PC-3 (cell line): ENCODE measurements around the gene ARSG. TPM values are rescaled to one million over a fixed set of nuclear protein-coding genes. Genes with fewer than 3 reads are reported as not detected.

ENCODE experiments used
- ATAC-seq: fragments of 200-7000 bp; cut with Tn5 transposase; 2 replicates; pipeline ENCODE4 v1.9.1; 2020; ENCODE audit warnings: mild to moderate bottlenecking, moderate library complexity
- BruUV-seq: library from RNA; stranded (reverse); fragments of 400-500 nt; replicated peaks from 2 replicates; lab custom pipeline; 2021; lab: Mats Ljungman, UMichigan
- CTCF ChIA-PET: fragments of 300-600 bp; sonication (Branson Sonifier 250); formaldehyde crosslinking; loops from one replicate; lab custom pipeline; 2022; ENCODE audit warnings: antibody characterized with exemption; lab: Charles Lee
- POLR2A ChIA-PET: fragments of 300-600 bp; sonication (Branson Sonifier 250); formaldehyde crosslinking; loops from one replicate; lab custom pipeline; 2022; ENCODE audit warnings: antibody characterized with exemption; ENCODE audit not compliant: unreplicated experiment; lab: Charles Lee
- DNase-seq: peaks from one replicate; pipeline ENCODE4 v3.0.0-alpha.2; 2015
- H2AFZ ChIP-seq: fragments of 300-600 bp; sonication (generic); 2 replicates; pipeline ENCODE4 v1.6.0; 2016; ENCODE audit warnings: antibody characterized with exemption, low read length
- H3F3A ChIP-seq: fragments of 300-600 bp; sonication (generic); one replicate; pipeline ENCODE4 v1.6.0; 2017; ENCODE audit warnings: antibody characterized with exemption, low read length, control low read depth, mild to moderate bottlenecking; ENCODE audit not compliant: unreplicated experiment
- H3K27ac ChIP-seq: fragments of 300-600 bp; sonication (generic); 2 replicates; pipeline ENCODE4 v1.5.1; 2016; ENCODE audit warnings: mild to moderate bottlenecking, low read length
- H3K27me3 ChIP-seq: fragments of 300-600 bp; sonication (generic); 2 replicates; pipeline ENCODE4 v1.6.1; 2016; ENCODE audit warnings: low read length, mixed read lengths
- H3K36me3 ChIP-seq: fragments of 300-600 bp; sonication (generic); 2 replicates; pipeline ENCODE4 v1.6.1; 2016; ENCODE audit warnings: low read depth, mixed run types, low read length, mixed read lengths
- H3K4me1 ChIP-seq: fragments of 300-600 bp; sonication (generic); 2 replicates; pipeline ENCODE4 v1.5.1; 2016; ENCODE audit warnings: low read length; ENCODE audit not compliant: insufficient read depth
- H3K4me2 ChIP-seq: fragments of 300-600 bp; sonication (generic); 2 replicates; pipeline ENCODE4 v1.6.0; 2016; ENCODE audit warnings: low read length
- H3K4me3 ChIP-seq: fragments of 300-600 bp; sonication (generic); 2 replicates; pipeline ENCODE4 v1.5.1; 2016; ENCODE audit warnings: mild to moderate bottlenecking, low read length, mixed read lengths
- H3K79me2 ChIP-seq: fragments of 300-600 bp; sonication (generic); 2 replicates; pipeline ENCODE4 v1.6.1; 2017; ENCODE audit warnings: low read length, mixed read lengths
- H3K9ac ChIP-seq: fragments of 300-600 bp; sonication (generic); 2 replicates; pipeline ENCODE4 v1.6.0; 2016; ENCODE audit warnings: mild to moderate bottlenecking, low read length
- H3K9me2 ChIP-seq: fragments of 300-600 bp; sonication (generic); replicated peaks from 2 replicates; pipeline ENCODE4 v1.6.1; 2016; ENCODE audit warnings: mixed run types, low read length, mixed read lengths
- H3K9me3 ChIP-seq: fragments of 300-600 bp; sonication (generic); 2 replicates; pipeline ENCODE4 v1.6.1; 2016; ENCODE audit warnings: low read length, mixed read lengths
- H4K20me1 ChIP-seq: fragments of 300-600 bp; sonication (generic); 2 replicates; pipeline ENCODE4 v1.6.1; 2016; ENCODE audit warnings: low read length, mixed read lengths
- EZH2 ChIP-seq: fragments of 300-600 bp; sonication (generic); IDR thresholded peaks from one replicate; pipeline ENCODE4 v1.6.1; 2017; ENCODE audit warnings: antibody characterized with exemption, mild to moderate bottlenecking, low read length; ENCODE audit not compliant: unreplicated experiment
- EZH2phosphoT487 ChIP-seq: fragments of 300-600 bp; sonication (generic); IDR thresholded peaks from 2 replicates; pipeline ENCODE4 v1.6.1; 2018; ENCODE audit warnings: mild to moderate bottlenecking, antibody characterized with exemption, low read length, borderline replicate concordance
- intact Hi-C: fragments of 100-400 bp; cut with micrococcal nuclease; formaldehyde crosslinking; loops from 2 replicates; pipeline ENCODE4 v1.9.0; 2023
- total RNA-seq: library from RNA; depleted of rRNA; stranded (reverse); fragments of >200 nt; gene quantifications from 2 replicates; pipeline ENCODE4 v1.2.3, GENCODE V29; 2014
- TF ChIP-seq, protein P1 (sequence below): fragments of 300-600 bp; sonication (generic); conservative IDR thresholded peaks from 2 replicates; pipeline ENCODE4 v1.5.1; 2017; ENCODE audit warnings: antibody characterized with exemption, low read depth, mild to moderate bottlenecking, low read length

ARSG gene
- total RNA-seq, 1 experiment from 2014 or later, result 2.1 TPM

DNA sequence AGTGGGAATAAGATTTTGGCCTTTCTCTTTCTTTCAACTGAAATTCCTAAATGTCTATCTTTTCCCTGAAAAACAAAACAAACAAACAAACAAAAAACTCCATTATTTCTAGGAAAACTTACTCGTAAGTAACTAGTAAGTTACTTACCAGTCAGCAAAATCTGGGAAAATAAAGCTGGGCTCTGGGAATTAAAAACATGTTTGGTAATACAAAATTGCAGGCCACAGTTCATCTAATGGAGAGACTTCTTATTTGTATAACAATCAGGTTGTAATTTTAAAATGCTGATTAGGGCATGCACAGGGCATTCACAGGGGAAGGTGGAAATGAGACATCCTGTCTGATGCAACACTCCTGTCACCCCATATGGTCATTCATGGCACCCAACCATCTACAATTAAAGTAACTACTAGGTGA, 169.8 kb downstream of the ARSG start:
- Histone ChIP-seq H3K27me3 (no peaks in the 10 kb centered on the region), H3K36me3 (no peaks in the 10 kb centered on the region), H3K79me2 (no peaks in the 10 kb centered on the region), H4K20me1 (no peaks in the 10 kb centered on the region), H3K4me1 (peaks cover 12% of the 10 kb centered on the region), H3K4me3 (no peak overlapping the region), H3K27ac (no peak overlapping the region), H2AFZ (no peak overlapping the region), H3F3A (no peaks in the 10 kb centered on the region), H3K4me2 (no peak overlapping the region), H3K9ac (no peak overlapping the region), H3K9me3 (no peaks in the 10 kb centered on the region), H3K9me2 (no peaks in the 10 kb centered on the region)
- ChIA-PET POLR2A (no interaction called here), CTCF (no interaction called here)
- no TSS peak for BruUV-seq
- TF ChIP-seq EZH2phosphoT487 (no peak), EZH2 (no peak)
- TF ChIP-seq, protein P1, sequence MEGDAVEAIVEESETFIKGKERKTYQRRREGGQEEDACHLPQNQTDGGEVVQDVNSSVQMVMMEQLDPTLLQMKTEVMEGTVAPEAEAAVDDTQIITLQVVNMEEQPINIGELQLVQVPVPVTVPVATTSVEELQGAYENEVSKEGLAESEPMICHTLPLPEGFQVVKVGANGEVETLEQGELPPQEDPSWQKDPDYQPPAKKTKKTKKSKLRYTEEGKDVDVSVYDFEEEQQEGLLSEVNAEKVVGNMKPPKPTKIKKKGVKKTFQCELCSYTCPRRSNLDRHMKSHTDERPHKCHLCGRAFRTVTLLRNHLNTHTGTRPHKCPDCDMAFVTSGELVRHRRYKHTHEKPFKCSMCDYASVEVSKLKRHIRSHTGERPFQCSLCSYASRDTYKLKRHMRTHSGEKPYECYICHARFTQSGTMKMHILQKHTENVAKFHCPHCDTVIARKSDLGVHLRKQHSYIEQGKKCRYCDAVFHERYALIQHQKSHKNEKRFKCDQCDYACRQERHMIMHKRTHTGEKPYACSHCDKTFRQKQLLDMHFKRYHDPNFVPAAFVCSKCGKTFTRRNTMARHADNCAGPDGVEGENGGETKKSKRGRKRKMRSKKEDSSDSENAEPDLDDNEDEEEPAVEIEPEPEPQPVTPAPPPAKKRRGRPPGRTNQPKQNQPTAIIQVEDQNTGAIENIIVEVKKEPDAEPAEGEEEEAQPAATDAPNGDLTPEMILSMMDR, result no peak
- ATAC-seq (no peak), DNase-seq (no peak)
- intact Hi-C loops, result no loop called here

DNA sequence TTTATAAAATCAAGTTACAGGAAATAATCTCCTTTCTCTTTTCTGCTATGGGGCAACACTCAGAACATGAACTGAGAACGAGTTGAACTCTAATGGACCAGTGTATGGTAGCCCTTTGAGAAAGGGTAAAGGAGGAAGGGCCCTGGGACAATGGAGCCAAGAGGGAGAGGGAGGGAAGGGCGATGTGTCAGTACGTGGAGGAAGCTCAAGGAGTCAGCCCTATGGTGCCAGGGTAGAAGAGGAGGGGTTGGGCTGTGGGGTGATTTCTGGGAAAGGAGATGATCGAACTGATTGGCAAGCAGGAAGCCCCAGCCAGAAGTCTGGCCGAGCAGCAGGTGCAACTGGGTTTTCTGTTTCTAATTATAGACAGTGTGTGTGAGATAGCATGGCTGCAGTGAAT, 170.3 kb downstream of the ARSG start:
- no peak overlapping the region for H3K27ac ChIP-seq
- BruUV-seq, result no TSS peak
- no peak overlapping the region for H3K9ac ChIP-seq
- TF ChIP-seq EZH2phosphoT487 (no peak), EZH2 (no peak)
- TF ChIP-seq, protein P1, result no peak
- H3K4me1 ChIP-seq, result peaks cover 8% of the 10 kb centered on the region
- POLR2A ChIA-PET, result no interaction called here
- no peaks in the 10 kb centered on the region for H3K9me3 ChIP-seq
- no peak overlapping the region for H2AFZ ChIP-seq
- H3K4me3 ChIP-seq, result no peak overlapping the region
- no peak overlapping the region for H3K4me2 ChIP-seq
- H3F3A ChIP-seq, result no peaks in the 10 kb centered on the region
- CTCF ChIA-PET, result no interaction called here
- no peaks in the 10 kb centered on the region for H3K27me3 ChIP-seq
- intact Hi-C loops, result no loop called here
- DNase-seq (no peak), ATAC-seq (no peak)
- H3K79me2 ChIP-seq, result no peaks in the 10 kb centered on the region
- no peaks in the 10 kb centered on the region for H3K36me3 ChIP-seq
- no peaks in the 10 kb centered on the region for H3K9me2 ChIP-seq
- H4K20me1 ChIP-seq, result no peaks in the 10 kb centered on the region

DNA sequence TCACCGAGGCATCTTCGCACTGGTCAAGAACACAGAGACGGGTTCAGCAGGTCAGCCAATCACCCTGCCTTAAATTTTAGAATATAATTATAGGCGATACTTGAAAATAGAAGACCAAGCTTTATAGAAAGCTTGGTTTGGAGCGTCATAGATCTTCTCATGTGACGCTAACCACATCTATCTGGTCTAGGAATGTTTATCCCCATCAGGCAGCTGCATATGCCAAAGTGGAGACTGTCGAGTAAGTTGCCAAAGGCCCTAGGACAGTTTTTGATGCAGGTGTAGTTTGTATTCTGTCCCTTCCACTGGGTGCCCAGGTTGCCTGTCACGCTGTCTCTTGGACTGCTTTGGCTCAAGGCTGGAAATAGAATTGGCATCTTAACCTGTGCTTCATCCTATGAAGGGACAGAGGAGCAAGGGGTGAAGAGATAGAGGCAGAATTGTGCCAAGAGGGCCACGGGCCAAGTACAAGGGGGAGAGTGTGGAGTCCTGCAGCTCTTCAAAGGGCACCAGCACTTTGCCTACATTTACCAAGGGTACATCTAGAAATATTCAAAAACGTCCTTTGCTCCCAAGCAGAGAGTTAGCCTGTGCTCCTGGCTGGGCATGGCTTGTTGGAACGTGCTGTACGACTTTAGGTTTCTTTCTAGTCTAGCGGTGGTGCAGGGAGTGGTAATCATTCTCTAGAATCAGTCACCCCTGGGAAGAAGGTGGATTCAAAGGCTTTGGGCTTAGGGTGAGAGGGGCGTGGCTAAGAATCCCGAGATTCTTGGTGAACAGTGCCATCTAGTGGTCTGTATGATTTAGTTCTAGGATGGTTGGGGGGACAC, 171.3 kb downstream of the ARSG start:
- Histone ChIP-seq H2AFZ (peak overlapping the region; percentile 46), H3K27ac (no peak overlapping the region)
- peak; percentile 96 for DNase-seq

More for the DNA sequence above, 171.3 kb downstream of the ARSG start:
- peak overlapping the region; percentile 54 for H3K4me2 ChIP-seq
- H3K4me1 ChIP-seq, result peaks cover 7% of the 10 kb centered on the region
- ChIA-PET POLR2A (no interaction called here), CTCF (interaction anchor here (0.6 kb wide), 1 partner anchor 110 kb away, joined by 3 read pairs; no protein-coding TSS in a partner anchor)
- H3K36me3 ChIP-seq, result no peaks in the 10 kb centered on the region
- ATAC-seq, result peak; percentile 81
- H3K4me3 ChIP-seq, result peak overlapping the region; percentile 2; the same call in 1 of the 2 replicates
- H3K9me3 ChIP-seq, result no peaks in the 10 kb centered on the region
- no peaks in the 10 kb centered on the region for H3K27me3 ChIP-seq
- H4K20me1 ChIP-seq, result no peaks in the 10 kb centered on the region
- BruUV-seq, result no TSS peak
- TF ChIP-seq, protein P1, result peak; percentile 90
- no peak for TF ChIP-seq EZH2
- TF ChIP-seq EZH2phosphoT487, result no peak
- H3K9me2 ChIP-seq, result no peaks in the 10 kb centered on the region
- H3K9ac ChIP-seq, result no peak overlapping the region
- intact Hi-C loops, result loop anchor here (1.0 to 2.0 kb wide), 4 partner anchors 26 to 297 kb away; no protein-coding TSS in a partner anchor
- H3F3A ChIP-seq, result no peaks in the 10 kb centered on the region
- no peaks in the 10 kb centered on the region for H3K79me2 ChIP-seq
